Type B pancreatic cell (in vitro differentiated cells): Measurements from ENCODE around the gene ZFR. TPM values are rescaled to one million over a fixed set of nuclear protein-coding genes. Genes with fewer than 3 reads are reported as not detected.
"Not testable (repeated sequence)": the region's sequence is repeated elsewhere in the genome, so short reads cannot be mapped to it uniquely, and the experiment has no call there.

Experiments
- DNase-seq: peaks from one replicate; pipeline ENCODE4 v3.0.0; 2021; ENCODE audit warnings: mixed read lengths; ENCODE audit not compliant: unreplicated experiment; ENCODE audit errors: extremely low spot score
- H3K27ac Mint-ChIP-seq: 2 replicates; pipeline ENCODE4 v1.8.0; 2021; ENCODE audit warnings: mild to moderate bottlenecking, mixed read lengths
- H3K27me3 Mint-ChIP-seq: 2 replicates; pipeline ENCODE4 v1.8.0; 2021; ENCODE audit warnings: mixed read lengths
- H3K36me3 Mint-ChIP-seq: 2 replicates; pipeline ENCODE4 v1.8.0; 2021; ENCODE audit warnings: mixed read lengths
- H3K4me1 Mint-ChIP-seq: one replicate; pipeline ENCODE4 v1.8.0; 2021; ENCODE audit warnings: mixed read lengths; ENCODE audit not compliant: unreplicated experiment
- H3K4me3 Mint-ChIP-seq: 2 replicates; pipeline ENCODE4 v1.8.0; 2021; ENCODE audit warnings: mild to moderate bottlenecking, mixed read lengths
- H3K9me3 Mint-ChIP-seq: 2 replicates; pipeline ENCODE4 v1.8.0; 2021; ENCODE audit warnings: mixed read lengths
- total RNA-seq: library from RNA; stranded (reverse); gene quantifications from 2 replicates; pipeline ENCODE4 v1.2.1, GENCODE V29; 2021; ENCODE audit warnings: low replicate concordance
- TF ChIP-seq, protein P1 (sequence below): fragments of 200-600 bp; sonication (generic); conservative IDR thresholded peaks from 2 replicates; pipeline ENCODE4 v1.5.0; 2021; ENCODE audit warnings: antibody characterized with exemption, mild to moderate bottlenecking

ZFR gene
- total RNA-seq, 1 donor from 2014 or later, result 67.1 TPM

DNA sequence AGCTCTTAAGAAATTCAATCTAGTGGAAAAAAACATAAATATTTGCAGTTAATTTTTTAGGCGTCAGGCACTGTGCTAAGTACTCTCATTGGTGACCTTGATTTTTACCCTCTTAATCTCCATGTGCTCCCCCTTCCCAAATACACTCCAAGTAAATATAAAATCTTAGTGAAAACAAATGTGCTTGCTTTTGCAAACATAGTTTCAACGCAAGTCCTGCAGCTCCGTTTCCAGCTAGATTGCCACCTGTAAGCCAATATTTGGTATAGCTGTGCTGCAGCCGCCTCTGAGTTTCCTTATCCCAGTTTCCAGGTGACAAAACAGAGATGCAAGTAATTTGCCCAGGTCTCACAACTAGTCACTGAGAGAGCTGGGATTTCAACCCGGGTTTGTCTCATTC is 129.9 kb downstream of the ZFR start:
- Mint-ChIP-seq H3K9me3 (no peaks in the 10 kb centered on the region), H3K27ac (peak overlapping the region; percentile 55), H3K36me3 (peaks cover 4% of the 10 kb centered on the region), H3K27me3 (no peaks in the 10 kb centered on the region), H3K4me3 (peak overlapping the region; percentile 74), H3K4me1 (peaks cover 15% of the 10 kb centered on the region)
- no peak for DNase-seq
- TF ChIP-seq, protein P1, sequence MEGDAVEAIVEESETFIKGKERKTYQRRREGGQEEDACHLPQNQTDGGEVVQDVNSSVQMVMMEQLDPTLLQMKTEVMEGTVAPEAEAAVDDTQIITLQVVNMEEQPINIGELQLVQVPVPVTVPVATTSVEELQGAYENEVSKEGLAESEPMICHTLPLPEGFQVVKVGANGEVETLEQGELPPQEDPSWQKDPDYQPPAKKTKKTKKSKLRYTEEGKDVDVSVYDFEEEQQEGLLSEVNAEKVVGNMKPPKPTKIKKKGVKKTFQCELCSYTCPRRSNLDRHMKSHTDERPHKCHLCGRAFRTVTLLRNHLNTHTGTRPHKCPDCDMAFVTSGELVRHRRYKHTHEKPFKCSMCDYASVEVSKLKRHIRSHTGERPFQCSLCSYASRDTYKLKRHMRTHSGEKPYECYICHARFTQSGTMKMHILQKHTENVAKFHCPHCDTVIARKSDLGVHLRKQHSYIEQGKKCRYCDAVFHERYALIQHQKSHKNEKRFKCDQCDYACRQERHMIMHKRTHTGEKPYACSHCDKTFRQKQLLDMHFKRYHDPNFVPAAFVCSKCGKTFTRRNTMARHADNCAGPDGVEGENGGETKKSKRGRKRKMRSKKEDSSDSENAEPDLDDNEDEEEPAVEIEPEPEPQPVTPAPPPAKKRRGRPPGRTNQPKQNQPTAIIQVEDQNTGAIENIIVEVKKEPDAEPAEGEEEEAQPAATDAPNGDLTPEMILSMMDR, result no peak

DNA sequence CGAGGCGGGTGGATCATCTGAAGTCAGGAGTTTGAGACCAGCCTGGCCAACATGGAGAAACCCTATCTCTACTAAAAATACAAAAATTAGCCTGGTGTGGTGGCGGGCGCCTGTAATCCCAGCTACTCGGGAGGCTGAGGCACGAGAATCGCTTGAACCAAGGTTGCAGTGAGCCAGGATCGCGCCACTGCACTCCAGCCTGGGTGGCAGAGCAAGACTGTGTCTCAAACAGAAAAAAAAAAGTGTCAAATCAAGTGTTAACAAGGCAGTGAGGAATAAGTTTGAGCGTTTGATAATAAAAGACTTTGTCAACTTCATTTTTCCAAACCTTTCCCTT is 130.4 kb downstream of the ZFR start:
- not testable (repeated sequence) for DNase-seq, H3K9me3 Mint-ChIP-seq, H3K27me3 Mint-ChIP-seq, H3K36me3 Mint-ChIP-seq
- Mint-ChIP-seq H3K27ac (peak overlapping the region; percentile 55), H3K4me3 (peak overlapping the region; percentile 74), H3K4me1 (peaks cover 21% of the 10 kb centered on the region)

DNA sequence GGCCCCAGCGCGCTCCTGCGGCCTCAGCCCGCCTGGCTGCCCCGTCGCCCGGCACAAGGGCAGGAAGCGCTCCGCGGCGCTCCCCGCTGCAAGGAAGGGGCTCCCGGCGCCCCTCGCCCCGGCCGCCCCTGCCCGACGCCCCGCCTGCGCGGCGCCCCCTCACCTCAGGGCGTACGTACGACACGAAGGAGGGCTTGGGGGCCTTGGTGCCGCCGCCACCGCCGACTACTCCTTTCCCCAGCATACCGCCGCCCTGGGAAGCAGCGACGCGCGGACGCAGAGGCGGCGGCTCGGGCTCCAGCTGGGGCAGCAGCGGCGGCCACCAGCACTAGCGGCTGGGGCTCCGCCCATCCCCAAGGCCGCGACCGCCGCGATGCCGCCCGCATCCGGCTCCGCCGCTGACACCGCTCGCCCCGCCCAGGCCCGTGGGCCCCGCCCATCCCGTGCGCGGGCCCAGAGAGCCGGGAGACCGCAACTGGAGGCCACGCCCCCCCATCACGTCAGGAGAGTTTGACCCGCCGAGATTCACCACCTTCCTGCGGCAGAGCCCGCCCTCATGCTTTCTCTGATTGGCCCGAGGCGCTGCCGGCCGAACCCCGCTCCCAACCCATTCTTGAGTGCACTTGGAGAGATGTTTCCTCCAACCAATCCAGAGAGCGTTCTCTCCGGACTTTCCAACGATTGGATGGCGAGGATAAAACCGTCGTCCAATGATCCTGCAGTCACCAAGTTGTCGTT is 131.8 kb downstream of the ZFR start, which contains the start of gene MTMR12:
TSS of gene MTMR12 (minus strand) at position 345 of the 738 bp plus-strand sequence. CDS start at position 244, 101 bp downstream.
- peaks cover 13% of the 10 kb centered on the region for H3K36me3 Mint-ChIP-seq
- TF ChIP-seq, protein P1, result no peak
- peak within 1 kb of the TSS; percentile 97 for H3K4me3 Mint-ChIP-seq
- H3K4me1 Mint-ChIP-seq, result peaks cover 25% of the 10 kb centered on the region
- H3K9me3 Mint-ChIP-seq, result no peaks in the 10 kb centered on the region
- H3K27ac Mint-ChIP-seq, result peak within 1 kb of the TSS; percentile 96
- no peaks in the 10 kb centered on the region for H3K27me3 Mint-ChIP-seq
- peak; percentile 99 for DNase-seq

DNA sequence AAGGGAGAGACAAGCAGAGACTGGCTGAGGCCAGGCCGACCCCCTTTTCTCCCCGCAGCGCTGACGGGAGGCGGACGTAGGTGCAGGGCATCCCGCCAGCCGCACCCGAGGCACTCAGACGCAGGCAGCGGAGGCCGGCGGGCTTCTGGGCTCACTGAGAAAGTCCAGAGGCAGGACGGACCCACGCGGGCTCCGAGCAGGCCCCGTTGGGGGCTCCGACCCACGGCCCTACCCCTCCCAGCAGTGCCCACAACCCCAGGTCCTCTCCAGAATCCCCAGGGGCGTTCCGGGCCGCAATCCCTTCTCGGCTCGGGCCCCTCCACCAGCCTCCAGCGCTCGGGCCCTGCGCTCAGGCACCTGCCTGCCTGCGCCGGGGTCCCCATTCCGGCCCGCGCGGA is 132.3 kb downstream of the ZFR start:
- H3K4me1 Mint-ChIP-seq, result peaks cover 31% of the 10 kb centered on the region
- H3K4me3 Mint-ChIP-seq, result peak overlapping the region; percentile 89
- peaks cover 13% of the 10 kb centered on the region for H3K36me3 Mint-ChIP-seq
- H3K9me3 Mint-ChIP-seq, result no peaks in the 10 kb centered on the region
- TF ChIP-seq, protein P1, result no peak
- peak overlapping the region; percentile 79 for H3K27ac Mint-ChIP-seq
- no peaks in the 10 kb centered on the region for H3K27me3 Mint-ChIP-seq
- DNase-seq, result peak; percentile 75

DNA sequence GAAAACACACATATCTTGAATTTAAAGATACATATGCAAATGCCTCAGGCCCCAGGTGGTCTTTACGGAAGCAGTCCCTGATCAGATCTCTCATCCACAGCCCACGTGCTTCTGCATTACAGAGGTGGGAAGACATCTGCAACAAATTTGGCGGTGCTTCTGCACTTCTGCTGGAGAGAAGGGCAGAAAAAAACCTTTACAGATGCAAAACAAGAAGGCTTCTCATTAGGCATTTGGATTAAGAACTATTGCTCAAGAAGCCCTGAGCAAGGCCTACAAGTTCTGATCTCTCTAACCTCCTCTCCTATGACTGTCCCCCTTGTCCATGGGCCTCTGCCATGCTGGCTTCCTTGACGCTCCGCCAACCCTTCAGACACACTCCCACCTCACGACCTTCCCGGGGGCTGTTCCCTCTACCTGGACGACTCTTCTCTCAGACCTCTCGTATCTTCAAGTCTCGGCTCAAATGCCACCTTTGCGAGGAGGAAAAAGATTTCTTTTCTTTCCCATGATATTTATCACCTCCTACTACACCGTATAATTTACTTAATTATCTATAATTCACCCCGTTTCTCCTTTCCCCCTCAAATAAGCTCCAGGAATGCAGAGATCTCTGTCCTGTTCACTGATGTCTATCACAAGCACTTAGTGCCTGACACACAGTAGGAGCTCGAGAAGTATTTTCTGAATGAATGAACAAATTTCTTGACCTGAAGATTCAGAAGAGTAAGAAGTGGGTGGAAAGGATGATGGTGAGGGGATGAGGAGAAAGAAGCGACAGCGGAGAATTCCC is 132.9 kb downstream of the ZFR start:
- H3K27ac Mint-ChIP-seq, result peak overlapping the region; percentile 79
- H3K9me3 Mint-ChIP-seq, result no peaks in the 10 kb centered on the region
- peaks cover 13% of the 10 kb centered on the region for H3K36me3 Mint-ChIP-seq
- H3K27me3 Mint-ChIP-seq, result no peaks in the 10 kb centered on the region
- DNase-seq, result no peak
- peaks cover 32% of the 10 kb centered on the region for H3K4me1 Mint-ChIP-seq
- TF ChIP-seq, protein P1, result no peak
- peak overlapping the region; percentile 89 for H3K4me3 Mint-ChIP-seq

DNA sequence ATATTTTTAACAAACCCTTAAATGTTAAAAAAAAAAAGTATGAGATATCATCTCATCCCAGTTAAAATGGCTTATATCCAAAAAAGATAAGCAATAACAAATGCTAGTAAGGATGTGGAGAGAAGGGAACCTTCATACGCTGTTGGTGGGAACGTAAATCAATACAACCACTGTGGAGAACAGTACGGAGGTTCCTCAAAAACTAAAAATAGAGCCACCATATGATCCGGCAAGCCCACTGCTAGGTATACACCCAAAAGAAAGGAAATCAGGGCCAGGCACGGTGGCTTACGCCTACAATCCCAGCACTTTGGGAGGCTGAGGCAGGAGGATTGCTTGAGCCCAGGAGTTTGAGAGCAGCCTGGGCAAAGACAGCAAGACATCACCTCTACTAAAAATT is 134.8 kb downstream of the ZFR start:
- peaks cover 14% of the 10 kb centered on the region for H3K36me3 Mint-ChIP-seq
- no peaks in the 10 kb centered on the region for H3K27me3 Mint-ChIP-seq
- peak overlapping the region; percentile 49 for H3K4me3 Mint-ChIP-seq

More for the DNA sequence above, 134.8 kb downstream of the ZFR start:
- DNase-seq, result no peak
- TF ChIP-seq, protein P1, result no peak
- no peak overlapping the region for H3K27ac Mint-ChIP-seq
- H3K4me1 Mint-ChIP-seq, result peaks cover 33% of the 10 kb centered on the region
- H3K9me3 Mint-ChIP-seq, result no peaks in the 10 kb centered on the region
